ENCODE data around the gene RNU1-4.
"Not testable (repeated sequence)": the region's sequence is repeated elsewhere in the genome, so short reads cannot be mapped to it uniquely, and the experiment has no call there.

- TF ChIP-seq POLR2A, CTCF (IDR thresholded peaks at IDR 0.05): not testable (repeated sequence)
Observed at GRCh38 chr1:16692717-16693448, 47.4 kb upstream of the RNU1-4 start.
